Measurements from ENCODE around the gene CEP78. TPM values are rescaled to one million over a fixed set of nuclear protein-coding genes. Genes with fewer than 3 reads are reported as not detected.

The CEP78 gene
- total RNA-seq, 1 experiment from 2014 or later = 48.1 TPM

DNA sequence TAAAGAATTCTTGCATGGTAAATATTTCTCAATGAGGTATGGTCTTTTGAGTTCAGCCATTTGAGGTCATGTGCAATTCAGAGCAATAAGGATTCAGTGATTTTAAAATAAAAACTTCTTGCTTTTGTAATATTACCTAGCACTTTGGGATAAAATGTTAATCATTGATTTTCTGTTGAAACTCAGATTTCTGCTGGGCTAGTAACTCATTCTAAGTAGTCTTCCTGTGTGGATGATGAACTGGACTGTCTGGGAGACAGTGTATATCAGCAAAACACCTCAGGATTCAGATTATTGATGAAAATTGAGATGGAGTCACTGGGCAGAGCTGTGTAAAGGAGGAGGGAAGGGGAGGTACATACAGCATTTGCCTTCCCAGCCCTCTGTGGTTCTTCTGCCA lies 50.2 kb downstream of the CEP78 start:
- Histone ChIP-seq H2AFZ (ENCODE audit: low read depth, low read length, poor library complexity, severe bottlenecking) (no peak overlapping the region), H3K9me3 (ENCODE audit: control insufficient read depth in 1 of 2, insufficient read depth in 1 of 2, low read depth in 1 of 2, low read length in 2 of 2) (no peaks in the 10 kb centered on the region), H3K9ac (ENCODE audit: low read length) (no peak overlapping the region), H3K27ac (ENCODE audit: low read depth, low read length) (no peak overlapping the region), H3K36me3 (ENCODE audit: control insufficient read depth in 1 of 2, insufficient read depth in 2 of 2, low read length in 2 of 2) (no peaks in the 10 kb centered on the region), H3K27me3 (ENCODE audit: insufficient read depth, low read length) (no peaks in the 10 kb centered on the region), H3K4me2 (ENCODE audit: low read length) (no peak overlapping the region), H3K4me1 (ENCODE audit: control insufficient read depth in 1 of 2, insufficient read depth in 2 of 2, low read length in 2 of 2) (0 out of 4 replicates have a peak, but pooled peaks cover 0 to under 1% of the 10 kb centered on the region in 2 experiments), H3K4me3 (replicated peaks in 1 of 2; ENCODE audit: low read depth in 1 of 2, low read length in 2 of 2) (no peak overlapping the region), H4K20me1 (ENCODE audit: insufficient read depth) (no peaks in the 10 kb centered on the region), H3K79me2 (ENCODE audit: insufficient read depth, low read length) (no peaks in the 10 kb centered on the region), H3K9me2 (ENCODE audit: insufficient read depth) (no peaks in the 10 kb centered on the region)
- BruUV-seq (replicated peaks) = no TSS peak
- ChIA-PET CTCF (no interaction called here), RAD21 (ENCODE audit: low non-redundant PET in 1 of 2, low total read pairs in 2 of 2, uncharacterized antibody in 2 of 2, unreplicated experiment in 2 of 2) (no interaction called here), POLR2A (no interaction called here)
- intact Hi-C loops (cut with micrococcal nuclease) = no loop called here
- TF ChIP-seq, protein P1, sequence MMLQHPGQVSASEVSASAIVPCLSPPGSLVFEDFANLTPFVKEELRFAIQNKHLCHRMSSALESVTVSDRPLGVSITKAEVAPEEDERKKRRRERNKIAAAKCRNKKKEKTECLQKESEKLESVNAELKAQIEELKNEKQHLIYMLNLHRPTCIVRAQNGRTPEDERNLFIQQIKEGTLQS (IDR thresholded peaks at IDR 0.05) = no peak
- TF ChIP-seq POLR2A (IDR thresholded peaks at IDR 0.05; ENCODE audit: borderline replicate concordance, extremely low read depth, insufficient read depth, insufficient read length) (no peak), CBX3 (IDR thresholded peaks at IDR 0.05; ENCODE audit: low read depth) (no peak), EGR1 (IDR thresholded peaks at IDR 0.05; ENCODE audit: low read depth) (no peak), SRF (IDR thresholded peaks at IDR 0.05; ENCODE audit: low read depth) (no peak), FOSL1 (IDR thresholded peaks at IDR 0.05; ENCODE audit: low read depth) (no peak), POLR2AphosphoS5 (IDR thresholded peaks at IDR 0.05; ENCODE audit: low read depth, low read length) (no peak), SIN3A (IDR thresholded peaks at IDR 0.05; ENCODE audit: low read depth) (no peak), EZH2 (IDR thresholded peaks at IDR 0.05) (no peak), ELF1 (IDR thresholded peaks at IDR 0.05; ENCODE audit: borderline replicate concordance, low read depth) (no peak), ZNF274 (IDR thresholded peaks at IDR 0.05; ENCODE audit: low read depth, low read length) (no peak), YY1 (IDR thresholded peaks at IDR 0.05; ENCODE audit: extremely low read depth, insufficient replicate concordance, low read depth, low read length) (no peak)
- TF ChIP-seq, protein P2, sequence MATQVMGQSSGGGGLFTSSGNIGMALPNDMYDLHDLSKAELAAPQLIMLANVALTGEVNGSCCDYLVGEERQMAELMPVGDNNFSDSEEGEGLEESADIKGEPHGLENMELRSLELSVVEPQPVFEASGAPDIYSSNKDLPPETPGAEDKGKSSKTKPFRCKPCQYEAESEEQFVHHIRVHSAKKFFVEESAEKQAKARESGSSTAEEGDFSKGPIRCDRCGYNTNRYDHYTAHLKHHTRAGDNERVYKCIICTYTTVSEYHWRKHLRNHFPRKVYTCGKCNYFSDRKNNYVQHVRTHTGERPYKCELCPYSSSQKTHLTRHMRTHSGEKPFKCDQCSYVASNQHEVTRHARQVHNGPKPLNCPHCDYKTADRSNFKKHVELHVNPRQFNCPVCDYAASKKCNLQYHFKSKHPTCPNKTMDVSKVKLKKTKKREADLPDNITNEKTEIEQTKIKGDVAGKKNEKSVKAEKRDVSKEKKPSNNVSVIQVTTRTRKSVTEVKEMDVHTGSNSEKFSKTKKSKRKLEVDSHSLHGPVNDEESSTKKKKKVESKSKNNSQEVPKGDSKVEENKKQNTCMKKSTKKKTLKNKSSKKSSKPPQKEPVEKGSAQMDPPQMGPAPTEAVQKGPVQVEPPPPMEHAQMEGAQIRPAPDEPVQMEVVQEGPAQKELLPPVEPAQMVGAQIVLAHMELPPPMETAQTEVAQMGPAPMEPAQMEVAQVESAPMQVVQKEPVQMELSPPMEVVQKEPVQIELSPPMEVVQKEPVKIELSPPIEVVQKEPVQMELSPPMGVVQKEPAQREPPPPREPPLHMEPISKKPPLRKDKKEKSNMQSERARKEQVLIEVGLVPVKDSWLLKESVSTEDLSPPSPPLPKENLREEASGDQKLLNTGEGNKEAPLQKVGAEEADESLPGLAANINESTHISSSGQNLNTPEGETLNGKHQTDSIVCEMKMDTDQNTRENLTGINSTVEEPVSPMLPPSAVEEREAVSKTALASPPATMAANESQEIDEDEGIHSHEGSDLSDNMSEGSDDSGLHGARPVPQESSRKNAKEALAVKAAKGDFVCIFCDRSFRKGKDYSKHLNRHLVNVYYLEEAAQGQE (IDR thresholded peaks at IDR 0.05; ENCODE audit: low read depth) = no peak
- TF ChIP-seq, protein P3, sequence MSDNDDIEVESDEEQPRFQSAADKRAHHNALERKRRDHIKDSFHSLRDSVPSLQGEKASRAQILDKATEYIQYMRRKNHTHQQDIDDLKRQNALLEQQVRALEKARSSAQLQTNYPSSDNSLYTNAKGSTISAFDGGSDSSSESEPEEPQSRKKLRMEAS (IDR thresholded peaks at IDR 0.05) = no peak
- ATAC-seq (no peak), DNase-seq (ENCODE audit: low read depth, low spot score) (no peak)
